MM.1S (cell line): ENCODE measurements around the gene CCDC187.

Experiments used
- DNase-seq: peaks from one replicate; pipeline ENCODE4 v3.0.0-alpha.2; 2015
- H2AFZ ChIP-seq: fragments of 300-600 bp; sonication (generic); 2 replicates; pipeline ENCODE4 v1.6.0; 2016; ENCODE audit warnings: antibody characterized with exemption, low read length
- H3F3A ChIP-seq: fragments of 300-600 bp; sonication (generic); 2 replicates; pipeline ENCODE4 v1.6.1; 2016; ENCODE audit warnings: mild to moderate bottlenecking, antibody characterized with exemption, low read length, moderate library complexity, mixed read lengths; ENCODE audit not compliant: insufficient read depth
- H3K27ac ChIP-seq: fragments of 300-600 bp; sonication (generic); 2 replicates; pipeline ENCODE4 v1.5.1; 2016; ENCODE audit warnings: mild to moderate bottlenecking, low read length
- H3K27me3 ChIP-seq: fragments of 300-600 bp; sonication (generic); replicated peaks from 2 replicates; pipeline ENCODE4 v1.6.0; 2016; ENCODE audit warnings: low read length; ENCODE audit not compliant: insufficient read depth
- H3K36me3 ChIP-seq: fragments of 300-600 bp; sonication (generic); replicated peaks from 2 replicates; pipeline ENCODE4 v1.6.1; 2016; ENCODE audit warnings: mild to moderate bottlenecking, low read length, mixed read lengths; ENCODE audit not compliant: insufficient read depth
- H3K4me1 ChIP-seq: fragments of 300-600 bp; sonication (generic); 2 replicates; pipeline ENCODE4 v1.6.1; 2016; ENCODE audit warnings: low read length, mixed read lengths
- H3K4me2 ChIP-seq: fragments of 300-600 bp; sonication (generic); 2 replicates; pipeline ENCODE4 v1.6.0; 2016; ENCODE audit warnings: low read depth, low read length
- H3K4me3 ChIP-seq: fragments of 300-600 bp; sonication (generic); 2 replicates; pipeline ENCODE4 v1.5.1; 2016; ENCODE audit warnings: low read length, mixed read lengths
- H3K79me2 ChIP-seq: fragments of 300-600 bp; sonication (generic); 2 replicates; pipeline ENCODE4 v1.6.1; 2016; ENCODE audit warnings: mixed run types, low read length, mixed read lengths
- H3K9ac ChIP-seq: fragments of 300-600 bp; sonication (generic); 2 replicates; pipeline ENCODE4 v1.6.1; 2016; ENCODE audit warnings: low read length, mixed read lengths
- H3K9me2 ChIP-seq: fragments of 300-600 bp; sonication (generic); replicated peaks from 2 replicates; pipeline ENCODE4 v1.6.1; 2016; ENCODE audit warnings: mild to moderate bottlenecking, low read length, mixed read lengths; ENCODE audit not compliant: insufficient read depth
- H3K9me3 ChIP-seq: fragments of 300-600 bp; sonication (generic); replicated peaks from 2 replicates; pipeline ENCODE4 v1.6.1; 2016; ENCODE audit warnings: mild to moderate bottlenecking, low read length, mixed read lengths; ENCODE audit not compliant: insufficient read depth
- H4K20me1 ChIP-seq: fragments of 300-600 bp; sonication (generic); 2 replicates; pipeline ENCODE4 v1.6.1; 2016; ENCODE audit warnings: mild to moderate bottlenecking, low read length, moderate library complexity, mixed read lengths; ENCODE audit not compliant: insufficient read depth
- EZH2 ChIP-seq: fragments of 300-600 bp; sonication (generic); optimal IDR thresholded peaks from 2 replicates; pipeline ENCODE3; 2017; ENCODE audit warnings: low read depth, mild to moderate bottlenecking, antibody characterized with exemption, low read length, mixed read lengths
- EZH2phosphoT487 ChIP-seq: fragments of 300-600 bp; sonication (generic); IDR thresholded peaks from 2 replicates; pipeline ENCODE4 v1.6.1; 2018; ENCODE audit warnings: antibody characterized with exemption, low read length
- TF ChIP-seq, protein P1 (sequence below): fragments of 300-600 bp; sonication (generic); IDR thresholded peaks from 2 replicates; pipeline ENCODE4 v1.5.1; 2016; ENCODE audit warnings: antibody characterized with exemption, low read length, mixed read lengths

Gene CCDC187

DNA sequence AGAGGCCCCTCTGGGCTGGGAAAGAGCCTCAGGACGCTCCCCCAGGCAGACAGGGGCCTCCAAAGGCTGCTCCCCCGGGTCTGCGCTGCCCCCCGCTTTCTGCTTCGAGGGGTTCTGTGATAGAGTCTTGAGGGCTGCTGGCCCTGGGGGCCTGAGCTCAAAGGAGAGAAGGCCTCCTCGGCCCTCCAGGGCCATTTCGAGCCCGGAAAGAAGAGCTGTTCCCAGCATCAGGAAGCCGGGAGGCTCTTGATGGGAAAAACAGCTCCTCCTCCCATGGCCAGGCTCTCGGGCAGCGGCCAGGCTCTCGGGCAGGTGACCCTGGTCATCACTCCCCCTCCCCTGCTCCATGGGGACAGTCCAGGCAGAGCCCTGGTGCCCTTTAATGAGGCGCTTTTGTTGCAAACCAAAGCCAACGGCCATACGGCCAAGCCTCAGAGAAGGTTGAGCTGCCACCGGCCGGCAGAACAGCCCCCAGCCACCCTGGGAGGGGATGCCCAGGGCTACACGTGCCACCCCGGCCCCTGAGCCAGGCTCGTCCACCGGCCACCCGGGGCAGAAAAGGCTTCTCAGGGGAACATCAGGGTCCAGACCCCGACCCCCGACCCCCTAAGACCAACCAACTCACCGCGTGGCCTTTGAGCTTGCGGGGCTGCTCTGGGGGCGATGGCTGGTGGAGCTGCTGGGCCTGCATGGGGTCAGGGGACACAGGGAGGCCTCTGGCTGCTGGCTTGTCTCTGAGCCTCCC, 42.0 kb downstream of the CCDC187 start:
- no peaks in the 10 kb centered on the region for H3K9me2 ChIP-seq
- no peak overlapping the region for H3K4me2 ChIP-seq
- H3K4me1 ChIP-seq, result no peaks in the 10 kb centered on the region
- no peaks in the 10 kb centered on the region for H3K9me3 ChIP-seq
- no peaks in the 10 kb centered on the region for H3K36me3 ChIP-seq
- no peaks in the 10 kb centered on the region for H3K79me2 ChIP-seq
- peaks cover 96% of the 10 kb centered on the region for H3K27me3 ChIP-seq
- no peaks in the 10 kb centered on the region for H4K20me1 ChIP-seq
- DNase-seq, result no peak
- no peaks in the 10 kb centered on the region for H3F3A ChIP-seq
- no peak overlapping the region for H3K27ac ChIP-seq
- no peak overlapping the region for H2AFZ ChIP-seq
- no peak overlapping the region for H3K4me3 ChIP-seq
- TF ChIP-seq EZH2phosphoT487 (no peak), EZH2 (no peak)
- TF ChIP-seq, protein P1, sequence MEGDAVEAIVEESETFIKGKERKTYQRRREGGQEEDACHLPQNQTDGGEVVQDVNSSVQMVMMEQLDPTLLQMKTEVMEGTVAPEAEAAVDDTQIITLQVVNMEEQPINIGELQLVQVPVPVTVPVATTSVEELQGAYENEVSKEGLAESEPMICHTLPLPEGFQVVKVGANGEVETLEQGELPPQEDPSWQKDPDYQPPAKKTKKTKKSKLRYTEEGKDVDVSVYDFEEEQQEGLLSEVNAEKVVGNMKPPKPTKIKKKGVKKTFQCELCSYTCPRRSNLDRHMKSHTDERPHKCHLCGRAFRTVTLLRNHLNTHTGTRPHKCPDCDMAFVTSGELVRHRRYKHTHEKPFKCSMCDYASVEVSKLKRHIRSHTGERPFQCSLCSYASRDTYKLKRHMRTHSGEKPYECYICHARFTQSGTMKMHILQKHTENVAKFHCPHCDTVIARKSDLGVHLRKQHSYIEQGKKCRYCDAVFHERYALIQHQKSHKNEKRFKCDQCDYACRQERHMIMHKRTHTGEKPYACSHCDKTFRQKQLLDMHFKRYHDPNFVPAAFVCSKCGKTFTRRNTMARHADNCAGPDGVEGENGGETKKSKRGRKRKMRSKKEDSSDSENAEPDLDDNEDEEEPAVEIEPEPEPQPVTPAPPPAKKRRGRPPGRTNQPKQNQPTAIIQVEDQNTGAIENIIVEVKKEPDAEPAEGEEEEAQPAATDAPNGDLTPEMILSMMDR, result no peak
- no peak overlapping the region for H3K9ac ChIP-seq

DNA sequence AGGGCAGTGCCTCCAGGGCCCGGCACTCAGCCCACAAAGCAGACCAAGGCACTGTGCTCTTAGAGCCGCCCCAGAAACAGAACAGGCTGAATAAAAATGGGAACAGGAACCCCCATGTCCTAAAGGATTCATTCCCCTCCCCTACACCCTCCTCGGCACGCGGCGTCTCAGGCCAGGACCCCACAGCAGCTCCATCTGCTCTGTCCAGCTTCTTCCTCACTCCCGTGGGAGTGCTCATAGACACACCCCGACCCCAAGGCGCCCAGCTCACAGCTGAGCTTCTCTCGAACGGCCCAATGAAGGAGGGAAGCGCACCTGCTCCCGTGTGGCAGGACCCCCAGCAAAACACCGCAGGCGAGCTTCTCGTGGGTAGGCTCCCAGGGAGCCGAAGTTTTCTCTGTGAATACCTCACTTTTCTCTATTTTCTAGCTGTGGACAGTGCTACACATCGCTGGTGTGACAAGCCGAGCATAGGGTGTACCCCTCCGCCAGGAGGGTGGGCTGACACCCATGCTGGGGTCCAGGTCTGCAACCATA, 42.9 kb downstream of the CCDC187 start:
- Histone ChIP-seq H3K36me3 (no peaks in the 10 kb centered on the region), H3K4me3 (no peak overlapping the region), H3K4me2 (no peak overlapping the region), H3K27ac (no peak overlapping the region), H3K4me1 (no peaks in the 10 kb centered on the region), H3K79me2 (no peaks in the 10 kb centered on the region), H3K9ac (no peak overlapping the region), H4K20me1 (no peaks in the 10 kb centered on the region), H3K27me3 (peaks cover 97% of the 10 kb centered on the region), H3K9me2 (no peaks in the 10 kb centered on the region), H2AFZ (no peak overlapping the region), H3K9me3 (no peaks in the 10 kb centered on the region), H3F3A (no peaks in the 10 kb centered on the region)
- TF ChIP-seq, protein P1, result no peak
- TF ChIP-seq EZH2 (no peak), EZH2phosphoT487 (no peak)
- no peak for DNase-seq

DNA sequence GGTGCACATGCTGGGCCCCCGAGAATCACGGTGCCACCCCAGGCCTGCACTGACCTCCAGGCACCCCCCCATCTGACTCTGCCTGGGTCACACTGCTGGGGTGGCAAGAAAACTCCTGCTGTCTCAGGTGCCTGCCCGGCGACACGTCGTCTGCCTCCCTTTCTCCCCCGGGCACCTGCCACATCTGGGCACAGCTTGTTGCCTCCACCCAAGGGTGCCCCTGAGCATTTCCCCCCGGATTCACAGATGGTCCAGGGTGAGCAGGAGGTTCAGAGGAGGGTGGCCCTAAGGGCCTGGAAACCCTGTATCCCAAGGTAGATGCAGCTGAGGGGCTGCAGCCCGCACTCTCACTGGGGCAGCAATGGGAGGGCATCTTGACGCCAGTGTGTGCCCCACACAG, 43.4 kb downstream of the CCDC187 start:
- H3K79me2 ChIP-seq, result no peaks in the 10 kb centered on the region
- H3K4me3 ChIP-seq, result no peak overlapping the region
- no peaks in the 10 kb centered on the region for H3F3A ChIP-seq
- no peak for DNase-seq
- no peak overlapping the region for H3K4me2 ChIP-seq
- H3K36me3 ChIP-seq, result no peaks in the 10 kb centered on the region
- TF ChIP-seq, protein P1, result no peak
- TF ChIP-seq EZH2, result no peak
- TF ChIP-seq EZH2phosphoT487, result no peak
- no peaks in the 10 kb centered on the region for H3K9me2 ChIP-seq
- no peaks in the 10 kb centered on the region for H4K20me1 ChIP-seq
- H3K27ac ChIP-seq, result no peak overlapping the region
- H2AFZ ChIP-seq, result no peak overlapping the region
- no peaks in the 10 kb centered on the region for H3K9me3 ChIP-seq
- no peak overlapping the region for H3K9ac ChIP-seq
- H3K4me1 ChIP-seq, result no peaks in the 10 kb centered on the region
- H3K27me3 ChIP-seq, result peaks cover 97% of the 10 kb centered on the region
